ENCODE measurements around the gene C9orf43.
A peak's percentile ranks its signal among the peaks of the same experiment; 100 is the strongest.
"Not testable (repeated sequence)": the region's sequence is repeated elsewhere in the genome, so short reads cannot be mapped to it uniquely, and the experiment has no call there.

Gene C9orf43

GRCh38 chr9:113381909-113382411 is 28.6 kb upstream of the C9orf43 start:
- DNase-seq = no peak

- no peak for DNase-seq
Observed at GRCh38 chr9:113386571-113387393, 23.8 kb upstream of the C9orf43 start.

GRCh38 chr9:113387560-113388230 is 22.9 kb upstream of the C9orf43 start:
- no peak for DNase-seq

GRCh38 chr9:113388833-113389232 is 21.7 kb upstream of the C9orf43 start:
- DNase-seq = no peak

- DNase-seq = no peak
Observed at GRCh38 chr9:113389451-113389850, 21.1 kb upstream of the C9orf43 start.

- no peak for DNase-seq
Observed at GRCh38 chr9:113390192-113390960, 20.2 kb upstream of the C9orf43 start.

- no peak for DNase-seq
Observed at GRCh38 chr9:113391917-113392316, 18.6 kb upstream of the C9orf43 start.

- DNase-seq = no peak
Observed at GRCh38 chr9:113393281-113393680, 17.3 kb upstream of the C9orf43 start.

GRCh38 chr9:113395000-113395861 is 15.3 kb upstream of the C9orf43 start:
- DNase-seq = no peak

- no peak for DNase-seq
Observed at GRCh38 chr9:113397203-113397631, 13.3 kb upstream of the C9orf43 start.

- DNase-seq = no peak
Observed at GRCh38 chr9:113398796-113399195, 11.8 kb upstream of the C9orf43 start.

- DNase-seq = no peak
Observed at GRCh38 chr9:113399646-113400200, 10.8 kb upstream of the C9orf43 start.

- peak; percentile 100 for DNase-seq
Observed at GRCh38 chr9:113401027-113401792, 9.3 kb upstream of the C9orf43 start, which contains the start of gene ALAD. TSS of gene ALAD (minus strand) at chr9:113401284. CDS start at chr9:113393559, 7,725 bp downstream.

- no peak for DNase-seq
Observed at GRCh38 chr9:113403646-113404045, 6.9 kb upstream of the C9orf43 start.

- not testable (repeated sequence) for DNase-seq
Observed at GRCh38 chr9:113406353-113406752, 4.2 kb upstream of the C9orf43 start.

GRCh38 chr9:113406873-113407511 is 3.6 kb upstream of the C9orf43 start:
- peak; percentile 40 for DNase-seq

GRCh38 chr9:113409481-113409880 is 1.1 kb upstream of the C9orf43 start:
- DNase-seq = no peak

- DNase-seq = no peak
Observed at GRCh38 chr9:113409883-113410206, 702 bp upstream of the C9orf43 start.

- no peak for DNase-seq
Observed at GRCh38 chr9:113416149-113416721, 5.7 kb downstream of the C9orf43 start.

- no peak for DNase-seq
Observed at GRCh38 chr9:113417370-113417769, 6.8 kb downstream of the C9orf43 start.

Measured in activated CD4-positive, CD25-positive, alpha-beta regulatory T cell treated with anti-CD3 and anti-CD28 coated beads, Interleukin-2, amount 50 U/mL, for 72 hours (primary cell).